Skeletal muscle satellite cell (primary cell): ENCODE results near the gene ZNF30.

Experiments used
- H3K27me3 ChIP-seq: 2 replicates; pipeline ENCODE4 v1.7.0; 2013; ENCODE audit warnings: low read length; ENCODE audit not compliant: control insufficient read depth, insufficient read depth
- H3K36me3 ChIP-seq: 2 replicates; pipeline ENCODE4 v1.7.0; 2013; ENCODE audit warnings: mild to moderate bottlenecking, control low read depth, low read length; ENCODE audit not compliant: insufficient read depth
- H3K4me1 ChIP-seq: 2 replicates; pipeline ENCODE4 v1.7.0; 2013; ENCODE audit warnings: low read length; ENCODE audit not compliant: control insufficient read depth, insufficient read depth
- H3K4me2 ChIP-seq: 2 replicates; pipeline ENCODE4 v1.7.0; 2013; ENCODE audit warnings: mild to moderate bottlenecking, low read length
- H3K4me3 ChIP-seq: 2 replicates; pipeline ENCODE4 v1.7.0; 2013; ENCODE audit warnings: low read length
- H3K9ac ChIP-seq: 2 replicates; pipeline ENCODE4 v1.7.0; 2013; ENCODE audit warnings: mild to moderate bottlenecking, low read depth, low read length, moderate library complexity
- H3K9me3 ChIP-seq: replicated peaks from 2 replicates; pipeline ENCODE4 v1.7.0; 2013; ENCODE audit warnings: mild to moderate bottlenecking, control low read depth, low read length

The ZNF30 gene

DNA sequence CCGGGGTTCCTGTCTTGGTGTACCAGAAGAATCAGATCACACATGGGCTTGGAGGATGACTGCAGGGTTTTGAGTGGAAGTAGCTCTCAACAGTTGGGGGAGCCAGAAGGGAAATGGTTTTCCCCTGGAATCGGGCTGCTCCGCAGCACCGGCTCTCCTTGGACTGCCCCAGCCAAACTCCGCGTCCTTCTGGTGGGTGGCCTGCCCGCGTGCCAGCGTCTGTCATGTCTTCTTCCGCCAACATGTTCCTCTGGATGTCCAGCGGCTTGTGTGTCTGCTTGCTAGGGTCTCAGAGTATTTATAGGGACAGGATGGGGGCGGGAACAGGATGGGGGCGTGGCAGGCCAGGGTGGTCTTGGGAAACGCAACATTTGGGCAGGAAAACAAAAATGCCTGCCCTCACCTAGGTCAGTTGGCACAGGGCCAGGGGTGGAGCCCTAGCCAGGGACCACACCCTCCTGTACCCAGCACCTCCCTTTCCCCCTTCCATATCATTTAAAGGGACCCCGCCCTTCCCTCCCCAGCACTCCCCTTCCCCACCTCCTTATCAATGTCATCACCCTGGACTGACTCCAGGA, 1.3 kb upstream of the ZNF30 start:
- Histone ChIP-seq H3K4me3 (no peak overlapping the region), H3K4me1 (no peaks in the 10 kb centered on the region), H3K9me3 (no peaks in the 10 kb centered on the region)

GRCh38 chr19:34926361-34926684, 380 bp upstream of the ZNF30 start:
- Histone ChIP-seq H3K27me3 (no peaks in the 10 kb centered on the region), H3K4me2 (peak overlapping the region; percentile 86), H3K9me3 (no peaks in the 10 kb centered on the region), H3K4me1 (no peaks in the 10 kb centered on the region), H3K36me3 (no peaks in the 10 kb centered on the region), H3K4me3 (peak overlapping the region; percentile 86), H3K9ac (no peak overlapping the region)

More for the DNA sequence above, 1.3 kb upstream of the ZNF30 start:
- Histone ChIP-seq H3K9ac (no peak overlapping the region), H3K4me2 (no peak overlapping the region), H3K27me3 (no peaks in the 10 kb centered on the region), H3K36me3 (no peaks in the 10 kb centered on the region)

GRCh38 chr19:34932494-34932893, 5.8 kb downstream of the ZNF30 start:
- H3K27me3 ChIP-seq: no peaks in the 10 kb centered on the region
- no peak overlapping the region for H3K4me2 ChIP-seq
- H3K4me1 ChIP-seq: no peaks in the 10 kb centered on the region
- H3K4me3 ChIP-seq: no peak overlapping the region
- peaks cover 20% of the 10 kb centered on the region for H3K36me3 ChIP-seq
- H3K9me3 ChIP-seq: no peaks in the 10 kb centered on the region
- no peak overlapping the region for H3K9ac ChIP-seq

GRCh38 chr19:34936184-34936583, 9.5 kb downstream of the ZNF30 start:
- no peak overlapping the region for H3K4me2 ChIP-seq
- no peak overlapping the region for H3K4me3 ChIP-seq
- H3K9me3 ChIP-seq: no peaks in the 10 kb centered on the region
- no peaks in the 10 kb centered on the region for H3K27me3 ChIP-seq
- no peaks in the 10 kb centered on the region for H3K4me1 ChIP-seq
- peaks cover 20% of the 10 kb centered on the region for H3K36me3 ChIP-seq
- no peak overlapping the region for H3K9ac ChIP-seq

DNA sequence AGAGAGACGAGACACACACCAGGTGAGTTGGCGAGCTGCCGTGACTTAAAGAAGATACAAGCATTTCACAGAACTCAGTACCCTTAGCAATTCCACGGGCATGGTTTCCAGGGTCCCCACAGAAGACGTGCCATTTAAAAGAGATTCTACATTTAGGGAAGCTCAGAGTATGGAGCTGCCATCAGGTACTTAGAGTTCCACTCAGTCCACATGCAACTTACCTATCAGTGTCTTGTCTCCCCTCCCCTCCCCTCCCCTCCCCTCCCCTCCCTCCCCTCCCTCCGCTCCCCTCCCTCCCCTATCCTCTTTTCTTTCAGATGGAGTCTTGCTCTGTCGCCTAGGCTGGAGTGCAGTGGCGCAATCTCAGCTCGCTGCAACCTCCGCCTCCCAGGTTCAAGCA, 12.2 kb downstream of the ZNF30 start:
- H3K4me3 ChIP-seq: no peak overlapping the region
- H3K9me3 ChIP-seq: peaks cover 9% of the 10 kb centered on the region
- no peaks in the 10 kb centered on the region for H3K4me1 ChIP-seq
- H3K9ac ChIP-seq: no peak overlapping the region
- H3K4me2 ChIP-seq: no peak overlapping the region
- H3K36me3 ChIP-seq: peaks cover 28% of the 10 kb centered on the region
- no peaks in the 10 kb centered on the region for H3K27me3 ChIP-seq

DNA sequence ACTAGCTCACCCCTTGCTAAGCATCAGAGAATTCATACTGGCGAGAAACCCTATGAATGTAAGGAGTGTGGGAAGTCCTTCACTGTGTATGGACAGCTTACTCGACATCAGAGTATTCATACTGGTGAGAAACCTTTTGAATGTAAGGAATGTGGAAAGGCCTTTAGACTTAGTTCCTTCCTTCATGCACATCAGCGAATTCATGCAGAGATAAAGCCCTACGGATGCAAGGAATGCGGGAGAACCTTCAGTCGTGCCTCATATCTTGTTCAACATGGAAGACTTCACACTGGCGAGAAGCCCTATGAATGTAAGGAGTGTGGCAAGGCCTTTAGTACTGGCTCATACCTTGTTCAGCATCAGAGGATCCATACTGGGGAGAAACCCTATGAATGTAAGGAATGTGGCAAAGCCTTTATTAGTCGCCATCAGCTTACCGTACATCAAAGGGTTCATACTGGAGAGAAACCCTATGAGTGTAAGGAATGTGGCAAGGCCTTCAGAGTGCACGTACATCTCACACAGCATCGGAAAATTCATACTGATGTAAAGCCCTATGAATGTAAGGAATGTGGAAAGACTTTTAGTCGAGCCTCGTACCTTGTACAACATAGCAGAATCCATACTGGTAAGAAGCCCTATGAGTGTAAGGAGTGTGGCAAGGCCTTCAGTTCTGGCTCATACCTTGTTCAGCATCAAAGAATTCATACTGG, 17.3 kb downstream of the ZNF30 start:
- Histone ChIP-seq H3K36me3 (peaks cover 26% of the 10 kb centered on the region), H3K9me3 (peaks cover 34% of the 10 kb centered on the region), H3K27me3 (no peaks in the 10 kb centered on the region), H3K4me2 (no peak overlapping the region), H3K9ac (no peak overlapping the region), H3K4me1 (no peaks in the 10 kb centered on the region), H3K4me3 (no peak overlapping the region)

DNA sequence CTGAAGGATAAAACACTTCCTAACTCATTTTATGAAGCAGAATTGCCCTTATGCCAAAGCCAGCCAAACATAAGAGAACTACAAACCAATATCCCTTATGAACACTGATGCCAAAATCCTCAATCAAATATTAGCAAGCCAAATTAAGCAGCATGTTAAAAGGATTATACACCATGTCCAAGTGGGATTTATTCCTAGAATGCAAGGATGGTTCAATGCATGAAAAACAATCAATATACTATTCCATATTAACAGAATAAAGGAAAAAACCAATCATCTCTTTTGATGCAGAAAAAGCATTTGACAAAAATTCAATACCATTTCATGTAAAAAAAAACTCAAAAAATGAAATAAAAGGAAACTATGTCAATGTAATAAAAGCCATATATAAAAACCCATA, 26.4 kb downstream of the ZNF30 start:
- H3K4me2 ChIP-seq: no peak overlapping the region
- no peak overlapping the region for H3K9ac ChIP-seq
- H3K27me3 ChIP-seq: no peaks in the 10 kb centered on the region
- H3K4me3 ChIP-seq: no peak overlapping the region
- peaks cover 13% of the 10 kb centered on the region for H3K9me3 ChIP-seq
- H3K4me1 ChIP-seq: no peaks in the 10 kb centered on the region
- H3K36me3 ChIP-seq: peaks cover 14% of the 10 kb centered on the region

DNA sequence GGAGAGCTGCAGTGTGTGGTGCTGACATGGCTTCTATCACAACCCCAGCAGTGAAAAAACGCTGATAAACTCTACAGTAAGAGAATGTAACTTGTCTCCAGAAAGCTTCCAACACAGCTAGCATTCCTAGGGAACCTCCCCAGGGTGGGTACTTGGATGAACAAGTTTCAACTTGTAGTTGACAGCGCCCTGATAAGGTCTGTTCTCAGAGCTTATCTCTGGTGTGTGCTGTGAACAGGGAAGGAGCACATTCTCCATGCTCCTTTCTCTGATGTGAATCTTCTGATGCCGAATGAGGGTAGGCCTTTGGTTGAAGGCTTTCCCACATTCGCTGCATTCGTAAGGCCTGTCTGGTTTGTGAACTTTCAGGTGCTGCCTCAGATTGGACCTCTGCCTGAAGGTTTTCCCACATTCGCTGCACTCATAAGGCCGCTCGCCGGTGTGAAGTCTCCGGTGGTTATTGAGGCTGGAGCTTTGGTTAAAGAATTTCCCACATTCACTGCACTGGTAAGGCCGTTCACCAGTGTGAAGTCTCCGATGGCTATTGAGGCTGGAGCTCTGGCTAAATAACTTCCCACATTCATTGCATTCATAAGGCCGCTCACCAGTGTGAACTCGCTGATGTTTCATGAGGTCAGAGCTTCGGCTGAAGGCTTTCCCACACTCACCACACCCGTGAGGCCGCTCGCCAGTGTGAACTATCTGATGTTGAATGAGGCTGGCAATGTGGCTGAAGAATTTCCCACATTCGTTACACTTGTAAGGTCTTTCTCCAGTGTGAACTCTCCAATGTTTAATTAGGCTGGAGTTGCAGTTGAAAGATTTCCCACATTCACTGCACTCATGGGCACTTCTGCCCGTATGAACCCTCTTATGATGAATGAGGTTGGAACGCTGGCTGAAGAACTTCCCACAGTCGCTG, 31.4 kb downstream of the ZNF30 start:
- no peak overlapping the region for H3K4me2 ChIP-seq
- H3K4me3 ChIP-seq: no peak overlapping the region
- peaks cover 23% of the 10 kb centered on the region for H3K9me3 ChIP-seq
- no peaks in the 10 kb centered on the region for H3K27me3 ChIP-seq
- H3K9ac ChIP-seq: no peak overlapping the region
- peaks cover 9% of the 10 kb centered on the region for H3K4me1 ChIP-seq
- peaks cover 33% of the 10 kb centered on the region for H3K36me3 ChIP-seq

GRCh38 chr19:34959021-34959420, 32.3 kb downstream of the ZNF30 start:
- H3K4me2 ChIP-seq: no peak overlapping the region
- peaks cover 9% of the 10 kb centered on the region for H3K4me1 ChIP-seq
- H3K4me3 ChIP-seq: no peak overlapping the region
- H3K9me3 ChIP-seq: peaks cover 23% of the 10 kb centered on the region
- peaks cover 33% of the 10 kb centered on the region for H3K36me3 ChIP-seq
- H3K27me3 ChIP-seq: no peaks in the 10 kb centered on the region
- H3K9ac ChIP-seq: no peak overlapping the region

DNA sequence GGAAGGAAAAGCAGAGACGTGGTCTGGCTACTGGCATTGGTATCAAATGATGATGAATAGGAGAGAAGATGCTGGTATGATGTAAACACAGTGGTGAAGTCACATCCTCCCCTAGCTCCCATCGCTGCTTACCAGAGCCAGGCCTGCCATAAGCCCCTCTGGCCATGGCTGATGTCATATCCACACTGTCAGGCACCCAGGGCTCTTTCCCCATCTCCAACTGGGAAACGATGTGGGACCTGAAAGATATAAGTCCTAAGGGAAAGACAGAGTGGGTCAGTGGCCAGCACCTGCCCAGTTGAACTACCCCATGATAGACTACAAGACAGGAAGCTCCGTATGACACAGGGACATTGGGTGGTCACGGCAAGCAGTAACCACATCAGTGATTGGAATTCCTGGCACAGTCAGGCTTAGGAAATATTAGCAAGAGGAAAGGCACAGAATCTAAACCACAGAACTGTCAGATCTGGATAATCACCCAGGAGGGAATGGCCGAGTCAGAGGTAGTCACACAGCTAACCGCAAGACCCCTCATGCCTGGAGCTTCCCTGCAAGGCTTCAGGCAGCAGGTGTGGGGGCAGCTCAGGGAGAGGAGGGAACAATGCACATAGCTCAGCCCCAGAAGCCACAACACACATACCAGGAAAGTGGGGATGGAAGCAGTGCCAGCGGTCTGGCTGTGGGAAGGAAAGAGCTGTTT, 33.6 kb downstream of the ZNF30 start:
- H3K9ac ChIP-seq: no peak overlapping the region
- H3K9me3 ChIP-seq: peaks cover 23% of the 10 kb centered on the region
- H3K4me2 ChIP-seq: no peak overlapping the region
- no peaks in the 10 kb centered on the region for H3K27me3 ChIP-seq
- no peak overlapping the region for H3K4me3 ChIP-seq
- peaks cover 33% of the 10 kb centered on the region for H3K36me3 ChIP-seq
- H3K4me1 ChIP-seq: peaks cover 9% of the 10 kb centered on the region

DNA sequence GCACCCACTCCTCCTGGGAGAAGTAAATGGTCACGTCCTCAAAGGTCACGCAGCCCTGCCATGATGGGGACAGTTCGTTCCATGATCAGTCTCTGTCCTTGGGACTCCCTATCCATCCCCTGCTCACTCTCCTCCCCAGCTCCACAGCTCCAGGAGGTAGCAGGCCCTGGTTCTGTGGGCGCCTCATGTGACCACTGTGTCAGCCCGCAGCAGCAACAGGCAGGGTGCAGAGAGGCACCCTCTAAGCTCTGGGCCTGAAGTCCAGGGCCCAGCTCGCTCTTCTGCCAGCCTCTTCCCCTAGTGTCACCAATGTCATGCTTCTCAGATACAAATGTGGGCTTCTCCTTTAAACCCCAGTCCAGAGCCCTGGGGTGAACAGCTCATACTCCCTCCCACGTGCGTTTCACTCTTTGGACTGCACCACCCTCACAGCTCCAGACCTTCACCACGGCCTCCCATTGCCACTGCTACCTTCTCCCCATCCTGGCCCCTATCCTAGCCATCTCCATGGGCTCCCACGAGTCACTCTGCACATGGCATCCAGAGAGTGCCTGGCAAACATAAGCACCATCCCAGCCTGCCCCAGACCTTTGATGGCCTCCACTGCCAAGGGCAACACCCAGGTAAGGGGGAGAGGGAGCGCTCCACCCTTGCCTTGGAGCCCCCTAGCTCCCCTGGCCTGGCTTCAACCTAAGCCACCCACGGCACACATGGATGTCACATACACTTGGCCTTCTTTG, 34.4 kb downstream of the ZNF30 start:
- H3K36me3 ChIP-seq: peaks cover 33% of the 10 kb centered on the region

More for the DNA sequence above, 34.4 kb downstream of the ZNF30 start:
- Histone ChIP-seq H3K27me3 (no peaks in the 10 kb centered on the region), H3K4me3 (no peak overlapping the region), H3K9ac (no peak overlapping the region), H3K9me3 (peaks cover 23% of the 10 kb centered on the region), H3K4me2 (no peak overlapping the region), H3K4me1 (peaks cover 9% of the 10 kb centered on the region)
